HCT116 (cell line): ENCODE measurements around the gene TMEM63B. TPM values are rescaled to one million over a fixed set of nuclear protein-coding genes. Genes with fewer than 3 reads are reported as not detected.

Experiments
- ATAC-seq: fragments of 200-7000 bp; cut with Tn5 transposase; 2 replicates; pipeline ENCODE4 v1.9.1; 2020; ENCODE audit warnings: mild to moderate bottlenecking, moderate library complexity
- BruUV-seq: library from RNA; stranded (reverse); fragments of 400-500 nt; replicated peaks from 2 replicates; lab custom pipeline; 2021; lab: Mats Ljungman, UMichigan
- CTCF ChIA-PET: fragments of 300-600 bp; sonication (Branson Sonifier 250); formaldehyde crosslinking; loops from one replicate; lab custom pipeline; 2021; ENCODE audit warnings: antibody characterized with exemption; lab: Charles Lee
- POLR2A ChIA-PET: fragments of 300-600, 350-600 bp; sonication (Branson Sonifier 250); formaldehyde crosslinking; loops from one replicate; lab custom pipeline; 2021; ENCODE audit warnings: antibody characterized with exemption; lab: Charles Lee
- RAD21 ChIA-PET, 2 experiments: fragments of 300-600 bp; sonication (Branson Sonifier 250); formaldehyde crosslinking; loops; one replicate each; lab custom pipeline; 2023; ENCODE audit warnings: low total read pairs in 2 of 2; ENCODE audit not compliant: uncharacterized antibody in 2 of 2, unreplicated experiment in 2 of 2, low non-redundant PET in 1 of 2; lab: Charles Lee
- DNase-seq: peaks from one replicate; pipeline ENCODE4 v3.0.0-alpha.2; 2010; ENCODE audit warnings: low read depth, low spot score
- H2AFZ ChIP-seq: fragments of 200-600 bp; shearing (Covaris generic), sonication (generic); 2 replicates; pipeline ENCODE4 v1.6.1; 2017; ENCODE audit warnings: low read depth, mixed run types, mixed read lengths, antibody characterized with exemption, low read length; ENCODE audit not compliant: poor library complexity, severe bottlenecking
- H3K27ac ChIP-seq: 2 replicates; pipeline ENCODE4 v1.5.1; 2012; ENCODE audit warnings: low read depth, low read length
- H3K27me3 ChIP-seq: fragments of 200-600 bp; sonication (generic); 2 replicates; pipeline ENCODE4 v1.6.1; 2016; ENCODE audit warnings: mixed run types, low read length, mixed read lengths; ENCODE audit not compliant: insufficient read depth
- H3K36me3 ChIP-seq, 2 experiments: fragments of 200-500 bp in 1 of 2; fragments of 200-600 bp in 1 of 2; sonication (Bioruptor generic) in 1 of 2; sonication (generic) in 1 of 2; 2 replicates each; pipeline versions ENCODE4 v1.5.1 to v1.6.1; 2014 to 2016; ENCODE audit warnings: low read length in 2 of 2, inconsistent platforms in 1 of 2, mixed read lengths in 1 of 2, mixed run types in 1 of 2; ENCODE audit not compliant: insufficient read depth in 2 of 2, control insufficient read depth in 1 of 2
- H3K4me1 ChIP-seq, 2 experiments: fragments of 200-600 bp in 1 of 2; sonication (generic) in 1 of 2; 2 replicates each; pipeline versions ENCODE4 v1.5.1 to v1.6.1; 2012 to 2017; ENCODE audit warnings: low read length in 2 of 2, inconsistent platforms in 1 of 2, mild to moderate bottlenecking in 1 of 2, mixed read lengths in 1 of 2, mixed run types in 1 of 2, moderate library complexity in 1 of 2; ENCODE audit not compliant: insufficient read depth in 2 of 2, control insufficient read depth in 1 of 2
- H3K4me2 ChIP-seq: fragments of 200-600 bp; sonication (generic); 2 replicates; pipeline ENCODE4 v1.6.1; 2017; ENCODE audit warnings: mixed run types, low read length, mixed read lengths
- H3K4me3 ChIP-seq, 2 experiments: fragments of 200-600 bp in 1 of 2; sonication (generic) in 1 of 2; replicated peaks in 1 of 2; 2 replicates each; pipeline ENCODE4 v1.5.1; 2011 to 2016; ENCODE audit warnings: low read length in 2 of 2, control low read depth in 1 of 2, low read depth in 1 of 2, mild to moderate bottlenecking in 1 of 2, mixed read lengths in 1 of 2, mixed run types in 1 of 2
- H3K79me2 ChIP-seq: fragments of 200-600 bp; sonication (generic); 2 replicates; pipeline ENCODE4 v1.6.1; 2017; ENCODE audit warnings: mild to moderate bottlenecking, mixed run types, low read length, moderate library complexity, mixed read lengths; ENCODE audit not compliant: insufficient read depth
- H3K9ac ChIP-seq: fragments of 200-600 bp; sonication (generic); 2 replicates; pipeline ENCODE4 v1.6.1; 2016; ENCODE audit warnings: low read length, mixed read lengths
- H3K9me2 ChIP-seq: fragments of 200-600 bp; sonication (generic), shearing (Covaris generic); 2 replicates; pipeline ENCODE4 v1.6.1; 2017; ENCODE audit warnings: mixed run types, mild to moderate bottlenecking, moderate library complexity; ENCODE audit not compliant: insufficient read depth
- H3K9me3 ChIP-seq, 2 experiments: fragments of 200-500 bp in 1 of 2; fragments of 200-600 bp in 1 of 2; sonication (Bioruptor generic) in 1 of 2; sonication (generic) in 1 of 2; 2 replicates each; pipeline ENCODE4 v1.6.1; 2014 to 2017; ENCODE audit warnings: low read length in 2 of 2, mixed read lengths in 2 of 2, inconsistent platforms in 1 of 2, low read depth in 1 of 2, mild to moderate bottlenecking in 1 of 2, mixed run types in 1 of 2, moderate library complexity in 1 of 2; ENCODE audit not compliant: control insufficient read depth in 1 of 2, insufficient read depth in 1 of 2
- H4K20me1 ChIP-seq: fragments of 200-600 bp; sonication (generic), shearing (Covaris generic); 2 replicates; pipeline ENCODE4 v1.6.1; 2017; ENCODE audit warnings: mixed run types, mild to moderate bottlenecking, moderate library complexity; ENCODE audit not compliant: insufficient read depth
- ATF3 ChIP-seq: IDR thresholded peaks from 2 replicates; pipeline ENCODE4 v1.6.1; 2012
- CBX3 ChIP-seq: IDR thresholded peaks from 2 replicates; pipeline ENCODE4 v1.6.1; 2012; ENCODE audit warnings: low read depth
- CTCF ChIP-seq, 3 experiments: fragments of 200-600 bp in 1 of 3; sonication (generic) in 1 of 3; IDR thresholded peaks in 2 of 3; conservative IDR thresholded peaks in 1 of 3; 2 replicates each; pipeline ENCODE4 v1.5.1; 2012 to 2017; ENCODE audit warnings: low read depth in 2 of 3, low read length in 2 of 3, antibody characterized with exemption in 1 of 3, borderline replicate concordance in 1 of 3, control low read depth in 1 of 3, mild to moderate bottlenecking in 1 of 3, mixed read lengths in 1 of 3, mixed run types in 1 of 3, moderate library complexity in 1 of 3; ENCODE audit not compliant: insufficient read depth in 1 of 3
- EGR1 ChIP-seq: IDR thresholded peaks from 2 replicates; pipeline ENCODE4 v1.6.1; 2012; ENCODE audit warnings: low read depth
- EZH2 ChIP-seq: fragments of 200-600 bp; sonication (generic); IDR thresholded peaks from 2 replicates; pipeline ENCODE4 v1.6.1; 2017; ENCODE audit warnings: antibody characterized with exemption, mixed run types
- EZH2phosphoT487 ChIP-seq: fragments of 200-600 bp; IDR thresholded peaks from 2 replicates; pipeline ENCODE4 v1.6.1; 2018; ENCODE audit warnings: antibody characterized with exemption, borderline replicate concordance
- FOSL1 ChIP-seq: IDR thresholded peaks from 2 replicates; pipeline ENCODE4 v1.6.1; 2012; ENCODE audit warnings: low read depth
- JUND ChIP-seq: IDR thresholded peaks from 2 replicates; pipeline ENCODE4 v1.6.1; 2012
- POLR2A ChIP-seq: IDR thresholded peaks from 2 replicates; pipeline ENCODE4 v1.7.0; 2011; ENCODE audit warnings: borderline replicate concordance; ENCODE audit not compliant: insufficient read depth, insufficient read length; ENCODE audit errors: extremely low read depth
- POLR2AphosphoS5 ChIP-seq: IDR thresholded peaks from 2 replicates; pipeline ENCODE4 v1.6.1; 2011; ENCODE audit warnings: mild to moderate bottlenecking, low read depth, low read length, moderate library complexity
- SIN3A ChIP-seq: IDR thresholded peaks from 2 replicates; pipeline ENCODE4 v1.6.1; 2012; ENCODE audit warnings: low read depth
- SRF ChIP-seq: IDR thresholded peaks from 2 replicates; pipeline ENCODE4 v1.6.1; 2012; ENCODE audit warnings: low read depth
- YY1 ChIP-seq: IDR thresholded peaks from 2 replicates; pipeline ENCODE4 v1.6.1; 2011; ENCODE audit warnings: low read length, low read depth, moderate library complexity, mild to moderate bottlenecking; ENCODE audit not compliant: insufficient replicate concordance; ENCODE audit errors: extremely low read depth
- ZFX ChIP-seq: fragments of 450-650 bp; IDR thresholded peaks from 2 replicates; pipeline ENCODE4 v1.6.1; 2017
- ZNF274 ChIP-seq: fragments of 200-500 bp; sonication (Bioruptor generic); IDR thresholded peaks from 2 replicates; pipeline ENCODE4 v1.6.1; 2014; ENCODE audit warnings: mild to moderate bottlenecking, low read depth, low read length, inconsistent platforms
- intact Hi-C: fragments of 100-400 bp; cut with micrococcal nuclease; formaldehyde crosslinking; loops from 2 replicates; pipeline ENCODE4 v1.10.0; 2022
- total RNA-seq: library from RNA; stranded (reverse); gene quantifications from one replicate; pipeline ENCODE4 v1.2.1, GENCODE V29; 2021; ENCODE audit not compliant: unreplicated experiment
- TF ChIP-seq, protein P1 (sequence below): IDR thresholded peaks from 2 replicates; pipeline ENCODE4 v1.6.1; 2012; ENCODE audit warnings: low read depth
- TF ChIP-seq, protein P2 (sequence below): IDR thresholded peaks from 2 replicates; pipeline ENCODE4 v1.6.1; 2011; ENCODE audit warnings: mild to moderate bottlenecking, low read length, moderate library complexity; ENCODE audit not compliant: insufficient replicate concordance; ENCODE audit errors: extremely low read depth

The TMEM63B gene
- total RNA-seq, 1 experiment from 2014 or later, result 58.2 TPM

- POLR2A ChIA-PET, result no interaction called here
- DNase-seq (no peak), ATAC-seq (no peak)
- intact Hi-C loops, result no loop called here
- Histone ChIP-seq H3K4me1 (peaks cover 10 to 13% of the 10 kb centered on the region in 2 experiments; a peak in 3 of 4 replicates), H3K27me3 (no peaks in the 10 kb centered on the region), H3K36me3 (no peaks in the 10 kb centered on the region), H3K27ac (no peak overlapping the region), H3K9me2 (no peaks in the 10 kb centered on the region), H3K4me3 (no peak overlapping the region), H3K9me3 (no peaks in the 10 kb centered on the region), H4K20me1 (no peaks in the 10 kb centered on the region), H3K4me2 (no peak overlapping the region), H3K9ac (no peak overlapping the region), H2AFZ (no peak overlapping the region), H3K79me2 (no peaks in the 10 kb centered on the region)
- CTCF ChIA-PET, result no interaction called here
- BruUV-seq, result no TSS peak
- TF ChIP-seq CTCF (IDR thresholded peaks at IDR 0.05 in 2 of 3, conservative IDR thresholded peaks at IDR 0.05 in 1 of 3; ENCODE audit: borderline replicate concordance in 1 of 3, insufficient read depth in 1 of 3, low read depth in 2 of 3, low read length in 2 of 3) (no peak), ZFX (no peak), FOSL1 (no peak), POLR2AphosphoS5 (no peak), EZH2 (no peak), SRF (no peak), ATF3 (no peak), POLR2A (no peak), YY1 (no peak), ZNF274 (no peak), SIN3A (no peak), CBX3 (no peak), EZH2phosphoT487 (no peak), JUND (no peak), EGR1 (no peak)
- TF ChIP-seq, protein P1, sequence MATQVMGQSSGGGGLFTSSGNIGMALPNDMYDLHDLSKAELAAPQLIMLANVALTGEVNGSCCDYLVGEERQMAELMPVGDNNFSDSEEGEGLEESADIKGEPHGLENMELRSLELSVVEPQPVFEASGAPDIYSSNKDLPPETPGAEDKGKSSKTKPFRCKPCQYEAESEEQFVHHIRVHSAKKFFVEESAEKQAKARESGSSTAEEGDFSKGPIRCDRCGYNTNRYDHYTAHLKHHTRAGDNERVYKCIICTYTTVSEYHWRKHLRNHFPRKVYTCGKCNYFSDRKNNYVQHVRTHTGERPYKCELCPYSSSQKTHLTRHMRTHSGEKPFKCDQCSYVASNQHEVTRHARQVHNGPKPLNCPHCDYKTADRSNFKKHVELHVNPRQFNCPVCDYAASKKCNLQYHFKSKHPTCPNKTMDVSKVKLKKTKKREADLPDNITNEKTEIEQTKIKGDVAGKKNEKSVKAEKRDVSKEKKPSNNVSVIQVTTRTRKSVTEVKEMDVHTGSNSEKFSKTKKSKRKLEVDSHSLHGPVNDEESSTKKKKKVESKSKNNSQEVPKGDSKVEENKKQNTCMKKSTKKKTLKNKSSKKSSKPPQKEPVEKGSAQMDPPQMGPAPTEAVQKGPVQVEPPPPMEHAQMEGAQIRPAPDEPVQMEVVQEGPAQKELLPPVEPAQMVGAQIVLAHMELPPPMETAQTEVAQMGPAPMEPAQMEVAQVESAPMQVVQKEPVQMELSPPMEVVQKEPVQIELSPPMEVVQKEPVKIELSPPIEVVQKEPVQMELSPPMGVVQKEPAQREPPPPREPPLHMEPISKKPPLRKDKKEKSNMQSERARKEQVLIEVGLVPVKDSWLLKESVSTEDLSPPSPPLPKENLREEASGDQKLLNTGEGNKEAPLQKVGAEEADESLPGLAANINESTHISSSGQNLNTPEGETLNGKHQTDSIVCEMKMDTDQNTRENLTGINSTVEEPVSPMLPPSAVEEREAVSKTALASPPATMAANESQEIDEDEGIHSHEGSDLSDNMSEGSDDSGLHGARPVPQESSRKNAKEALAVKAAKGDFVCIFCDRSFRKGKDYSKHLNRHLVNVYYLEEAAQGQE, result no peak
- TF ChIP-seq, protein P2, sequence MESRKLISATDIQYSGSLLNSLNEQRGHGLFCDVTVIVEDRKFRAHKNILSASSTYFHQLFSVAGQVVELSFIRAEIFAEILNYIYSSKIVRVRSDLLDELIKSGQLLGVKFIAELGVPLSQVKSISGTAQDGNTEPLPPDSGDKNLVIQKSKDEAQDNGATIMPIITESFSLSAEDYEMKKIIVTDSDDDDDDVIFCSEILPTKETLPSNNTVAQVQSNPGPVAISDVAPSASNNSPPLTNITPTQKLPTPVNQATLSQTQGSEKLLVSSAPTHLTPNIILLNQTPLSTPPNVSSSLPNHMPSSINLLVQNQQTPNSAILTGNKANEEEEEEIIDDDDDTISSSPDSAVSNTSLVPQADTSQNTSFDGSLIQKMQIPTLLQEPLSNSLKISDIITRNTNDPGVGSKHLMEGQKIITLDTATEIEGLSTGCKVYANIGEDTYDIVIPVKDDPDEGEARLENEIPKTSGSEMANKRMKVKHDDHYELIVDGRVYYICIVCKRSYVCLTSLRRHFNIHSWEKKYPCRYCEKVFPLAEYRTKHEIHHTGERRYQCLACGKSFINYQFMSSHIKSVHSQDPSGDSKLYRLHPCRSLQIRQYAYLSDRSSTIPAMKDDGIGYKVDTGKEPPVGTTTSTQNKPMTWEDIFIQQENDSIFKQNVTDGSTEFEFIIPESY, result no peak
- RAD21 ChIA-PET, result no interaction called here
Observed at GRCh38 chr6:44194326-44194725, 67.0 kb downstream of the TMEM63B start.
